Measurements from ENCODE around the gene TMCO6.
"Not testable (repeated sequence)": the region's sequence is repeated elsewhere in the genome, so short reads cannot be mapped to it uniquely, and the experiment has no call there.

The TMCO6 gene

GRCh38 chr5:140639148-140639981 lies at the start of gene TMCO6:
Gene TMCO6, plus strand, starts transcription at chr5:140639451. Its CDS starts 77 bp downstream, at chr5:140639528.
- DNase-seq, result peak; percentile 87

GRCh38 chr5:140590861-140591260 lies 48.4 kb upstream of the TMCO6 start:
- no peak for DNase-seq

DNA sequence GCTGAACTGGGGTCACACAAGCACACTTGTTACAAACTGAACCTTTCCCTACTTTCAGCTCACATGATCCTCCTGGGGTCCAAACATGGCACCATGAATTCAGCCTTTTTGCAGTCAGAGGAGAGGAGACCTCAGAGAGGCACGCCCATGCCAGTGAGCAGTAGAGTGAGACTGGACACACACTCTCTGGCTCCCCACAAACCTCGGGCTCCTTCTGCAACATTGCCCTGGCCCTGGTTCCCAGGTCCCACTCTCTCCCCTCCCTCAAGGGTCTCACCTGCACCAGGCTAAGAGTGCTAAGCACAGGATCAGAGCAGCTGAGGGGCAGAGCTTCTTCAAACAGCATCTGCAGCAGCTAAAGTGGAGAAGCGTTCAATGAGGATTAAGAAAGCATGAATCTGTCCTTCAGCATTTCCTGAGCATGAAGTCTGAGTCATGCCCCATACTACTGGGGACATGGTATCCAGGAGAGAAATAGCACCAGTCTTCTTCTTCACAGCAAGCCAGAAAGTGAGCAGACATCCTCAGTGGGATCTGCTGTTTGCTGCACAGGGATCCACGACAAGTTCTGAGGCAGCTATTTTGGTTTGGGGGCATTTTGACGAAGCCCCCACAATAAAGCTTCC lies 47.4 kb upstream of the TMCO6 start:
- DNase-seq, result no peak

DNA sequence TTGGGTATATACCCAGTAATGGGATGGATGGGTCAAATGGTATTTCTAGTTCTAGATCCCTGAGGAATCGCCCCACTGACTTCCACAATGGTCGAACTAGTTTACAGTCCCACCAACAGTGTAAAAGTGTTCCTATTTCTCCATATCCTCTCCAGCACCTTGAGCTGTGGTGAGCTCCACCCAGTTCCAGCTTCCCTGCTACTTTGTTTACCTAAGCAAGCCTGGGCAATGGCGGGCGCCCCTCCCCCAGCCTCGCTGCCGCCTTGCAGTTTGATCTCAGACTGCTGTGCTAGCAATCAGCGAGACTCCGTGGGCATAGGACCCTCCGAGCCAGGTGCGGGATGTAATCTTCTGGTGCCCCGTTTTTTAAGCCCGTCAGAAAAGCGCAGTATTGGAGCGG lies 46.2 kb upstream of the TMCO6 start:
- DNase-seq, result not testable (repeated sequence)

DNA sequence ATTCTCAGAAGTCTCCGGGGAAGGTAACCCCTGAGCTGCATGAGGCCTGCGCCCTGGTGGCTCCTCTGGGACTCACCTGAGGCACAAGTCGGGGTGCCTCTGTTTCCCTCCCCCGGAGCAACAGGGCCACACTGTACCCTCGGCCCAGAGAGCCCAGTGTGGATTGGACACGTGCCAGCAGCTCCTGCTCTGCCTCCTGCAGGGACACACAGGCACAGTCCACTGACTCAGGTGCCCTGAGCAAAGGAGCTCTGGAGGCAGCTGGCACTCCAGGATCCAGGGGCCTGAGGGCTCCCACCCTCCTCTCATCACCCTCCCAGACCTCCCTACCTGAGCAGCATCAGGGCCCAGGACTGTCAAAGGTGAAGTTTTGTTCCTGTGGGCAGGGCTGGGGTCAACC lies 45.1 kb upstream of the TMCO6 start:
- no peak for DNase-seq

DNA sequence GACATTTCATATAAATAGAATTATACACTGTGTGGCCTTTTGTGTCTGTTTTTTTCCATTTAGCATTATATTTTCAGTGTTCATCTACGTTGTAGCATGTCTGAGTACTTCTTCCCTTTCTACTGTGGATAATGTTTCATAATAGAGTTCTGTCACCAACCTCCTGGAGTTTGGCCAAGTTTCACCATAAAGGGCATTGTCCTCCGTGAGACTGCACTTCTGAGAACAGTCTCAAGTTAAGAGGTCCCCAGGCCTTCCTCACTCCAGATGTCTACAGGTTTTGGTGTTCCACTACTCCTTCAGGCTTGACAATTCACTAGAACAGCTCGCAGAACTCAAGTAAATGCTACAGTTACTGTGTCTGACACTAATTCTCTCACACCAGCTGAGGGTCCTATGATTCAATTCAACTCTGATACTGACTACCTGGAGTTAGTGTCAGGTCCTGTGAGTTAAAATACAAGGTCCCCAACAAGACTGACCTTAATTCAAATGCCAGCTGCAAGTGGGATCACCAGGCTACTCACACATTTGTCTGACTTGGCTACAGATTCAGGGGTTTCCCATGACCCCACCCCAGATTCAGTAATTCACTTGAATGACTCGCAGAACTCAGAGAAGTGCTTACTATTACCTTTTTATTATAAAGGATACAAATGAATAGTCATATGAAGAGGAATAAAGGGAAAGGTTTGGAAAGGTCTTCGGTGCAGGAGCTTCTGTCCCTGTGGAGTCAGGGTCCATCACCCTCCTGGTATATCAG lies 43.5 kb upstream of the TMCO6 start:
- no peak for DNase-seq

DNA sequence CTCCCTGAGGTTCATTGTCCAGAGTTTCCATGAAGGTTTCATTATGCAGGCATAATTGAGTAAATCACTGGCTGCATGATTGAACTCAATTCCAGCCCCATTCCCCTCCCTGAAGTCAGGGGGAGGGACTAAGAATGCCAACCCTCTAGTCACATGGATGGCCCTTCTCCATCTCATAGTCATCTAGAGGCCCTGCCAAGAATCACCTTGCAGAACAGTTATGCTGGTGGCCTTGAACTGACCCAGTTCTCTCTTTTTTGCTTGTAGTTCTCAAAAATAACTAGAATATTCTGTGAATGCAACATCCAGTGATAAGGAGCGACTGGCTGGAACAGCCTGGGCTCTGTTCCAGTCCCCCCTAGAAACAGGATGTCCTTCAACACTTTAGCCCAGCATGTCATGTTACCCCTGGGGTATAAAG lies 42.9 kb upstream of the TMCO6 start:
- no peak for DNase-seq

DNA sequence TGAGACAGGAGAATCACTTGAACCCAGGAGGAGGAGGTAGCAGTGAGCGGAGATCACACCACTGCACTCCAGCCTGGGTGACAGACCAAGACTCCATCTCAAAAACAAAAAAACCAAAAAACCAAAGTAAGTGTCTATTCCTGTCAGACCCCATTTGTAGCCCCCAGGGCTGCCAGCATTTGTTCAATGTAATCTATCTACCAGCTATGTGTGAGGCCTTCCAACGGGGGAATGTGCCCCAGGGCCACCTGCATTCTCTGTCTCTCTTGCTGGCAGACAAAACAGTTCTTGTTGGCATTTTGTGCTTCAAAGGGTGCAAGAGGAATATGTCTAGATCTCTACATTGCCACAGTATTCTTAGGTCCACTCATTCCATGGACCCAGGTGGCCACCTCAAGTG lies 40.4 kb upstream of the TMCO6 start:
- DNase-seq, result no peak

DNA sequence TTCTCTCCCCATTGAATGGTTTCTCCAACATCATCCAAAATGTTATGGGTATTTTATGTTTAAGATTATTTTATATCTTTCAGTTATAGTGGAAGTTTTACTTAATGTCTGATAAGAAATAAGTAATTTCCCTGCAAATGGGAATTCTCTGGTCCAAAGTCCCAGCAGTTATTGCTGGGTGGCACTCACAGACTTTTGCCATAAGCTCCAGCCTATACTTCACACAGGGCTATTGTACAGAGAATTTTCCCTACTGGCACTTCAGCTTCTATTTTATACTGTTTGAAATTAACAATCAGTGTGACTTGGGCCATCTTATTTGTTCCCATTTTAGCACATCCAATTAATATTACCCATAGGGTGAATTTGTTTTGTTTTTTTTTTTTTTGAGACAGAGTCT lies 39.2 kb upstream of the TMCO6 start:
- DNase-seq, result no peak

GRCh38 chr5:140602147-140602546 lies 37.1 kb upstream of the TMCO6 start:
- no peak for DNase-seq

- not testable (repeated sequence) for DNase-seq
Measured at GRCh38 chr5:140603446-140603698, 35.9 kb upstream of the TMCO6 start.

- DNase-seq, result no peak
Measured at GRCh38 chr5:140603734-140604133, 35.5 kb upstream of the TMCO6 start.

DNA sequence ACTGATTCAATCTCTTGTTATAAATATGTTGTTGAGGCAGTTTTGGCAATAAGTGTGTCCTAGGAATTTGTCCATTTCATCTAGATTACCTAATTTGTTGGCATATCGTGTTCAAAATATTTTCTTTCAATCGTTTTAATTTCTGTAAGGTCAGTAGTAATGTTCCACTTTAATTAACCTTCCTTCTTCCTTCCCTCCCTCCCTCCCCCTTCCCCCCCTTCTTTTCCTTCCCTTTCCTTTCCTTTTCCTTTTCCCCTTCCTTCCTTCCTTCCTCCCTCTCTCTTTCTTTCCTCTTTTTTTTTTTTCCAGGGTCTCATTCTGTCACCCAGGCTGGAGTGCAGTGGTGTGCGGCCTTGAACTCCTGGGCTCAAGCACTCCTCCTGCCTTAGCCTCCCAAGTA lies 33.4 kb upstream of the TMCO6 start:
- DNase-seq, result no peak

GRCh38 chr5:140607031-140607430 lies 32.2 kb upstream of the TMCO6 start:
- DNase-seq, result no peak

- DNase-seq, result no peak
Measured at GRCh38 chr5:140608722-140609121, 30.5 kb upstream of the TMCO6 start.

DNA sequence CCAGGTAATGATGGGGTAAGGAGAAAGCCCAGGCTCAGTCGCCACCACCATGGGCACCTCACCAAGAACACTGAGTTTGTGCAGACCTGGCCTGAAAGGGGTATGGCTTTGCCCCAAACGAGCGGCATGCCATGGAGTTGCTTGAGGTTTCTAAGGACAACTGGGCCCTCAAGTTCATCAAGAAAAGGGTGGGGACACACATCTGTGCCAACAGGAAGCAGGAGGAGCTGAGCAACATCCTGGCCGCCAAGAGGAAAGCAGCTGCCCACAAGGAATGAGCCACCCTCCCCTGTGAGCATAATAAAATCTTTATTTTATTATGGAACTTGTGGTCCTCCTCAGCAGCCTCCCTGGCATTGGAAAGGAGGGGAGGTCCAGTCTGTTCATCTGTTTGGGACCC lies 30.1 kb upstream of the TMCO6 start:
- no peak for DNase-seq

DNA sequence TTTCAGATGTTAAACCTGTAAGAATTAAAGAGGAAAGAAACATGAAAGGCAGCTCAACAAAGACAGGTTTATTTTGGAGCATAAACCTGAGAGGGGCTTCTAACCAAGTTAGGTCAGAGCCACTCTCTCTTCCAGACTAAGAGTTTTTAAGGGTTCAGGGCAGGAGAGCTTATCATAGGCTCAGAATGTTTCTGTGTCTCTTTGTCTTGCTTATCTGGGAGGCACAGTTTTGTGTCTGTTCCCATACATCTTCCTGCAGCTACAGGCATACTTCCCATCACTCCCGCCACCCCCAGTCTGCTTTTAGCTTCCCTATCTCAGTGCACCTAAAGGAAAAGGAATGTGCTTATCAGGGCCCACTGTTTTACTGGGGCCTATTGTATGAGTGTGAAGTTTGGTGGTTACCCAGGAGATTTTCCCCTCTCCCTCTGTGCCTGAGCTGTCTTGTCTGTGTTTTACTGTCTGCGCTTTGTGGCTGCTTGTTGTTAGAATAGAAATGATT lies 28.2 kb upstream of the TMCO6 start:
- no peak for DNase-seq

DNA sequence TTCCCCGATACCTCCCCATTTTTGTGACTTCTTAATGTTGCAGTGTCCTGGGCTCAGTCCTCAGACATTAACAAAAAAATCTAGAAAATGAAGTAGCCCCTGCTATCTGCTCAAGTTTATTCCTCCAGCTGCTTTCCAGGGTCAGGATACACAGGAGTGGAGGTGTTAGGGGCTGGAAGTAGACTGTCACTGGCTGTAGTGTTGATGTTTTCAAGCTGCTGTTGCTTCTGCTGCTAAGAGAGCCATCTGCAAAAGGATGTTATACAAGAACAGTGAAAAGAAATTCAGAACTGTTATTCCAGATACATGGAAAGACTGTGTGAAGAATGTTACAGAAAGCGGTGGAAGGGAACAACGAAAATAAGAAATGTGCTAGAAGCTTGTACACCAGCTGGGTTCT lies 16.9 kb upstream of the TMCO6 start:
- DNase-seq, result no peak

DNA sequence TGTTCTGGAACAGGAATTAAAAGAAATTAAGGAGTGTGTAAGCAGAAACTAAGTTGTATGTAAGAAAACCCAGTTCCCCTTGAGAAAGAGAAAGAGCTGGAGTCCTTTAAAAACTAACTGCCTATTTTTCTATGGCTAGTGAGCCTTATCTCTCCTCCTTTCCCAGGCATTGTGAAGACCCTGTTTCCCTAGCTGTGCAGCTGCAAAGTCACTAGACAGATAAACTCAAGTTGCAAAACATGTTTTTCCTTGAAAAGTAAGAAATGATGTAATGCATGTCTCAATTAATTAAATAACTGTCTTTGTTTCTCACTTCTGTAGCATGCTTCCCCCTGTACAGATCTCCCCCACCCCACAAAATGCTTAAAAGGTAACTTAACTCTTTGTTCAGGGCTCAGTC lies 16.2 kb upstream of the TMCO6 start:
- not testable (repeated sequence) for DNase-seq

GRCh38 chr5:140624886-140625285 lies 14.4 kb upstream of the TMCO6 start:
- not testable (repeated sequence) for DNase-seq

DNA sequence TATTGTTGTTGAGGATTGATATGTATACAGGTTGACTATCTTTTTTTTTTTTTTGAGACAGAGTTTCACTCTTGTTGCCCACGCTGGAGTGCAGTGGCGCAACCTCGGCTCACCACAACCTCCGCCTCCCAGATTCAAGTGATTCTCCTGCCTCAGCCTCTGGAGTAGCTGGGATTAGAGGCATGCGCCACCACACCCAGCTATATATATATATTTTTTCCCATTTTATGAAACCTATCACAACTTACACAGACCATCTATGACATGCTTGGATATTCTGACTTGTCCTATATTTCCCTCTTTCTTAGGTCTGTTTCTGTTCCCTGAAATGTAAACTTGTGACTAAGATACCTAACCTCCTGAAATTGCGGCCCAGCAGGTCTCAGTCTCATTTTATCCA lies 11.3 kb upstream of the TMCO6 start:
- DNase-seq, result no peak

DNA sequence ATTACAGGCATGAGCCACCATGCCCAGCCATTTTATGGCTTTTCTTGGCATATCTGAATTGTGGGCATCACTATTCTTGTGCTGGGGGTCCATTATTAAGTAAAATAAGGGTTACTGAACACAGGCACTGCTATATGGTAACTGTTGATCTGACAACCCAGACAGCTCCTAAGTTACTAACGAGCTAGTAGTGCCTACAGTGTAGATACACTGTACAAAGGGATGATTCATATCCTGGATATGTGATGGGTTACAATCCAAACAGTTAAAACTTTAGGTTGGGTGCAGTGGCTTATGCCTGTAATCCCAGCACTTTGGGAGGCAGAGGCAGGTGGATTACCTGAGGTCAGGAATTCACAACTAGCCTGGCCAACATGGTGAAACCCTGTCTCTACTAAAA lies 10.5 kb upstream of the TMCO6 start:
- DNase-seq, result no peak

DNA sequence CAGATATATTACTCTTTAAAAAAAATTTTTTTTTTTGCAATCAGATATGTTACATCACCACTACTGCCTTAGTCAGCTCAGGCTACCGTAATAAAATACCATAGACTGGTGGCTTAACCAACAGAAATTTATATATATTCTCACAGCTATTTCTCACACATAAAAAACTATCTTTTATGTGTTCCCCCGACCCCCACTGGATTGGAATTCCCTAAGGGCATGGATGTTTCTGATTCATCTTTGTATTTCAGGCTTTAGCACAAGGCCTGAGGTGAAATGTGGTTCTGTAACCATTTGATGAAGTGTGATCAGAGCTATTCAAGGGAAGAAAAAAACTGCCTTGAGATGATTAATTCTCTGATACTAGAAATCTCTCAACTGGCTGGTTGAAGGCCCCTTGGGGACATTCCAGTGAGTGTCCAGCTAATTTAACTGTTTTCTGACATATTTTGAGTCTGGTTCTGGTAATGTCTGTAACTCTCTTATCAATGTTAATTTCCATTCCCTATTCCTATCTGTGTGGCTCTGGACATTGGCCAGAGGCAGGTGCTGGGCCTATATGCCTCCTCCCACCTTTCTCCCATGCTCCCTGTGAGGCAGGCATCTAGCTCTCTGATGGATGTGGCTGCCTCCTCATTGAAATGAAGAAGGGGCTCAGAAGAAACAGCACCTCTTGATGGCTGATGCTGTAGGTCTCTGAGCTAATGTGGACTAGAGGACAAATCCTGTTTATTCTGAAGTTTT lies 8.8 kb upstream of the TMCO6 start:
- no peak for DNase-seq
